NCI-H82 treated with DMSO at 0.1 percent for 48 hours (cell line): ENCODE measurements around the gene AK2.
"Not testable (repeated sequence)": the region's sequence is repeated elsewhere in the genome, so short reads cannot be mapped to it uniquely, and the experiment has no call there.

Experiments used
- DNase-seq: peaks from one replicate; lab custom pipeline; 2025; ENCODE audit not compliant: unreplicated experiment; lab: John Stamatoyannopoulos, UW

The AK2 gene

DNA sequence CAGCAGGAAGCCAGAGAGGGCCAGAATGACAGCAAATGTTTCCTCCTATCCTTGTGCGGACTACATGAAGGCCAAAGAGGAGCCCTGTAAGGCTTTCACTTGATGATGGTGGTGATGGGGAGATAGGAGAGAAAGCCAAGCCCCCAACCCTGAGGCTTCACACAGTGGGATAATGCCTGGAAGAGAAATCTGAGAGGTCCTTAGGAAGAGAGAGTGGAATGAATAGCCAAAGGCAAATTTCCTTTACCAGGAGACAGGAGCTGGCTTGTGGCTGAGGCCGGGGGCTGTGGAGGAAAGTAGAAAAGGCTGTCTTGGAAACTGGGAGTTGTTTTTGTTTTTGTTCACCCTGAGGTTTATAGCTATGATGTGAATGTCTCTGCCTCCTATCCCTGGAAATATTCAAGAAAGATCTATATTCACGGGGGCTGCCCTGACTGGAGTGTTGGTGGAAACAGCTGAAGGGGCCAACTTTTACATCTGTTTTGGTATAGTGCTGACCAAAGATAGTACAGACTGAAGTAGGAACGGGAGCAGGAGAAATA lies 59.1 kb downstream of the AK2 start:
- DNase-seq = no peak

DNA sequence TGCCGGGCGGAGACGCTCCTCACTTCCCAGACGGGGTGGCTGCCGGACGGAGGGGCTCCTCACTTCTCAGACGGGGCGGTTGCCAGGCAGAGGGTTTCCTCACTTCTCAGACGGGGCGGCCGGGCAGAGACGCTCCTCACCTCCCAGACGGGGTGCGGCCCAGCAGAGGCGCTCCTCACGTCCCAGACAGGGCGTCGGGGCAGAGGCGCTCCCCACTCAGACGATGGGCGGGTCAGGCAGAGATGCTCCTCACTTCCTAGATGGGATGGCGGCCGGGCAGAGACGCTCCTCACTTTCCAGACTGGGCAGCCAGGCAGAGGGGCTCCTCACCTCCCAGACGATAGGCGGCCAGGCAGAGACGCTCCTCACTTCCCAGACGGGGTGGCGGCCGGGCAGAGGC lies 61.6 kb downstream of the AK2 start:
- DNase-seq = not testable (repeated sequence)

DNA sequence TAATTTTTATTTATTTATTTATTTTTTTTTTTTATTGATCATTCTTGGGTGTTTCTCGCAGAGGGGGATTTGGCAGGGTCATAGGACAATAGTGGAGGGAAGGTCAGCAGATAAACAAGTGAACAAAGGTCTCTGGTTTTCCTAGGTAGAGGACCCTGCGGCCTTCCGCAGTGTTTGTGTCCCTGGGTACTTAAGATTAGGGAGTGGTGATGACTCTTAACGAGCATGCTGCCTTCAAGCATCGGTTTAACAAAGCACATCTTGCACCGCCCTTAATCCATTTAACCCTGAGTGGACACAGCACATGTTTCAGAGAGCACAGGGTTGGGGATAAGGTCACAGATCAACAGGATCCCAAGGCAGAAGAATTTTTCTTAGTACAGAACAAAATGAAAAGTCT lies 63.2 kb downstream of the AK2 start:
- DNase-seq = not testable (repeated sequence)

DNA sequence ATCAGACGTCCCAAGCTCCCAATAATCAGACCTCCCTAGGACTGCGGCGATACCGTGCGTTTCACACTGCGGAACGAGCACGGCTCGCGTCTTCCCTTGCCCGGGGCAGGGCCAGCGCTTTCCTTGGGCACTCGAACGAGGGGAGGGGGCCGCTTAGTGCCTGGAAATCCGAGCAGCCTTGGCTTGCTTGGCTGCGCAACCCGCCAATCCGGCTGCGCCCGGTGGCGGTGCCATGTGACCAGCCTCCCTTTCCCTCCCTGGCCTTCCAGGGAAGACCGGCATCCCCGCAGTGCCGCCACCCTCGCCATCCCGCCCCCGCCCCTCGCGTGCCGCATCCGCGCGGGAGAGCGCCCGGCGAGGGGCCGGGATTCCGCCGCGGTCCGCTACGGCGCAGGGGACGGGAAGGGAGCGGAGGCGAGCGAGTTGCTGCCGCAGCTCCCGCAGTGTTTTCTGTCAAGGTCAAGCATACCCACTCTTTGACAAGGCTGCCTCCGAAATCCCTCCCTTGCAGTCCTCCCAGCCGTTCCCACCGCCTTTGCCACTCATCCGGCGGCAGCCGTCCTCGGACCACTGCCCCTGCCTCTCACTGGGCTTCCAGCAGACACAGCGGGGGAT lies 63.8 kb downstream of the AK2 start:
- peak; percentile 51 for DNase-seq

DNA sequence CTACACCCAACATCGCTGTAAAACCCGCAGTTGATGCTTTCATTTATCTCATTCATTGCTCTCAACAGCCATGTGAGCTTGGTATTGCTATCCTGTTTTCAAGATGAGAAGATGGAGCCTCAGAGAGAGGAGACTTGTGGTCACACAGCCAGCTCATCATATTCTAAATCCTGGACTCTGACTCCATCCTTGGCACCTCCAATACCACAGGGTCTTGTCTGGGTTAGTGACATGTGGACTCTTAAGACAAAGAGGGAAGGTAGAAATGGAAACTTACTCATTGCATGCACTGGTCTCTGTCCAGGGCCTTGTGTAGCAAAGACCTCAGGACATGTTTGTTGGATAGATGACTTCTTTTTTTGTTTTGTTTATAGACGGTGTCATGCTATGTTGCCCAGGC lies 65.1 kb downstream of the AK2 start:
- no peak for DNase-seq

DNA sequence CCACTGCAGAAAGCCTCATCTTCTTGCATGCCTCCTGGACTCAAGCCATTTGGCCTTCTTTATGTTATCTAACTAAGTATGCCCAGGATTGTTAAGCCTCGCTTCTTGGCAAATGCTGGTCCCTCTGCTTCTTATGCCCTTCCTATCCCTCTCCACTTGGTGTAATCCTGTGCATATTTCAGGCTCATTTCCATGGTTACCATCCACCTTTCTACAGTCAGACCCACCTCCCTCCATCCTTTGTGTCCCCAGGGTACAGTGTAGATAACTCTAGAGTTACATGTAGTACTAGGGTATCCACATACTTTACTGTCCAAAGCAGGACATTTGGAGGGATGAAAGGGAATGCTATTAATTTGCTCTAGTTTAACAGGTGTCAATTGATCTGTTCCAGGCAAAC lies 65.5 kb downstream of the AK2 start:
- DNase-seq = no peak

DNA sequence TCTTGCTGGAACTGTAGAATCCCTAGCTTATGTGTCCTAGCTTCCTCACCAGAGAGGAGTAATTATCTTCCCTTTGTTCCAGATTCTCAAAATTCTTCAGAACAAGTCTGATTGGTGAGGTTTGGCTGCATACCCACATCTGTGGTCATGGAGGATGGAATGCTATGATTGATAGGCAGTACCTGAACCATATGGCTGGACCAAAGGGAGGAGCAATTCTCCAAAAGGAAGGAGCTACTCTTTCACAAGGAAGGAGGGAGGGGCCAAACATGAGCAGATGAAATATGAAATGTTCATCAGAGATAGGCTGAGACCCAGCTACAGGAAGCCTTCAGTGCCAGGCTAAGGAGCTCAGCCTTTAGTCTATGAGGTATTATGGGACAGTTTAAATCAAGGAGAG lies 67.1 kb downstream of the AK2 start:
- DNase-seq = no peak

DNA sequence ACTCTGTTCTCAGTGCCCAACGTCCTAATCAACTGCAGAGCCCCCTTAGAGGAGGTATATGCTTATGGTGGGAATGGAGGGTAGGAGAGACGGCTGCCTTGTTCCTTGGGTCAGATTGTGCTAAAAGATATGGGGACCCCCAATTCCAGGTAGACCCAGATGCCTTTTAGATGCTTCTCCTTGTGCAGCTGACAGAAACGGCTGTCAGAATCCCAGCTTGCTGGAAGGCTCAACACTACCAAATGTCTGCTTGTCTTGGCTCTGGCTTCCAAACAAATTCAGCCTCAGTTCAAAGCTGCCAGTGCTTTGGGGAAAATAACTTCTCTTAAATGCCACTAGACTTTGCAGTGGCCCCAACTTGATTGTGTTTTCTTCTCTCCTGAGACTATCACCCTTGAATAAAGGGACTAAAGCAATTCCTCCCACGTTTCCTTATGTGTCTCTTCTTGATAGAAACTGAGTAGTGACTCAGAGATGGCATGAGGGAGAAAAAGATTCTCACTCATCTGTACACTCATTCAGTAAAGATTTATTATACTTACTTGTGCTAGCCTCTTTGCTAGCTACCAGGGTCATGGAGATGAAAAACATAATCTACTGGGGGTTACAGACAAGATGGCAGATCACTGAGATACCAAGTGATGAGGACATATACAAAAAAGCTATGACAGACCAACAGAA lies 68.7 kb downstream of the AK2 start:
- no peak for DNase-seq

DNA sequence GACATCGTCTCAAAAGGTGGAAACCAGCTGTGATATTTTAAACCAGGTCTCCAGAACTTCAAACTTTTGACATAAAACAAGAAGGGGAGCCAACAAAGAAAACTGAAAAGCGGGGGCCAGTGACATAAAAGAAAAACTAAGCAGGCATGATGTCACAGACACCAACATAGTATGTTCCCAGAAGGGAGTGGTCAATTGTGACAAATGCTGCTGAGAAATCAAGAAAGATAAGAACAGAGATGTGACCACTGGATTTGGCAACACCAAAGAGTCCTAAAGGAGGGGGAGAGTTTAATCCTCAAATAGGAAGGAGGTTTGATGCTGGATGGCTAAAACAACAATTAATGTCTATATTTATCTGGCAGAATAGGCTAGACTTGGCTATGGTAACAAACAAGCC lies 69.8 kb downstream of the AK2 start:
- no peak for DNase-seq

DNA sequence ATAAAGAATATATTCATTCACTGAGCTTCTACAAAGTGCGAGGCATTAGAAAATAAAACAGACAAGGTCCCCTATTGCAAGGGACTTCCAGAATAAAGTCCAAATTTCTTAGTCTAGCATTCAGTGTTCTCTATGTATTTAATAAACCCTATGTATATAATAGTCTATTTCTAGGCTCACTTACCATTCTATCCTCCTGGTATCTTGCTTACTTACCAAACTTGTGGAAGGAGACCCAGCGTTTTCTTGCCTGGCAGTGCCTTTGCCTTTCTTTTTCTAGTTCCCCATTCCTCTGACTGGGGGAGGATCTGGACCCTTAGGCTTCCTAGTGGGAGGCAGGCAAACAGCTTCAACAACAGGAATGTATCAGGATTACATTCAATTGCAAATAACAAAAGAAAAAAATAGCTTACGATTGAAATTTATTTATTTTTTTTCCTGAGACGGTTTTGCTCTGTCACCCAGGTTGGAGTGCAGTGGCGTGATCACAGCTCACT lies 71.4 kb downstream of the AK2 start:
- no peak for DNase-seq

DNA sequence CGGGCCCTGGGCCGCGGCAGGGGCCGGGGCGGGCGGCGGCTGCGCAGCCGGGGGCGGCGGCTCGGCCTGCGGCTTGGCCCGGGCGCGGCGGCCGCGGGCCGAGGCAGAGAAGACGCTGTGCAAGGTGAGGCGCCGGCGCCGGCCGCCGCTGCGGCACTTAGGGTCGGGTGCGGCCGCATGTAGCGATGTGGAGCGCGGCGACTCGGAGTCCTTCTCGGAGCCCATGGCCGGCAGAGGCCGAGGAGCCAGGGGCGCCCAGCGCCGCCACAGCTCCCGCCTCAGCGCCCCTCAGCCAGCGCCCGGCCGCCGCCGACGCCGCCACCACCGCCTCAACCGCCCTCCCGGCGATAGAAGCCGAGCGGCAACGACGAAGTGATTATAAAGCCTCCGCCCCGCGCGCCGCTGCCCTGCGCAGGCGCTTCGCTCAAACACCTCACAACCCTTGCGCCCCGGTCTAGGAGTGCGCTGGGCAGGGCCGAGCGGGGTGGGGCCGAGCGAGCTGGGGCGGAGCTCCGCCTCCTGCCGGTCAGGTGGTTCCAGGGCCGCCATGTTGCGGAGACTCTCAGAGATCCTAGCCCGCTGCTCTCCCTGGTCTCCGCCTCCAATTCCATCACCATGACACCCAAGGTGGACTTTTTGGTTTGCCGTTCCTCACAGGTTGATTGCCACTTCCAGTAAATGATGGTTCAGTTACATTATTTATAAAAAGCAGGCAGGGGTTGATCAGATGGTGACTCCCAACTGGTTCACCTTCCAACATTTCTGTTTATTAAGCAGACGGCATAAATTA lies 72.0 kb downstream of the AK2 start, which contains the start of gene RNF19B:
TSS of gene RNF19B (minus strand) at position 349 of the 790 bp plus-strand sequence. CDS start at position 225, 124 bp downstream.
- peak; percentile 89 for DNase-seq

DNA sequence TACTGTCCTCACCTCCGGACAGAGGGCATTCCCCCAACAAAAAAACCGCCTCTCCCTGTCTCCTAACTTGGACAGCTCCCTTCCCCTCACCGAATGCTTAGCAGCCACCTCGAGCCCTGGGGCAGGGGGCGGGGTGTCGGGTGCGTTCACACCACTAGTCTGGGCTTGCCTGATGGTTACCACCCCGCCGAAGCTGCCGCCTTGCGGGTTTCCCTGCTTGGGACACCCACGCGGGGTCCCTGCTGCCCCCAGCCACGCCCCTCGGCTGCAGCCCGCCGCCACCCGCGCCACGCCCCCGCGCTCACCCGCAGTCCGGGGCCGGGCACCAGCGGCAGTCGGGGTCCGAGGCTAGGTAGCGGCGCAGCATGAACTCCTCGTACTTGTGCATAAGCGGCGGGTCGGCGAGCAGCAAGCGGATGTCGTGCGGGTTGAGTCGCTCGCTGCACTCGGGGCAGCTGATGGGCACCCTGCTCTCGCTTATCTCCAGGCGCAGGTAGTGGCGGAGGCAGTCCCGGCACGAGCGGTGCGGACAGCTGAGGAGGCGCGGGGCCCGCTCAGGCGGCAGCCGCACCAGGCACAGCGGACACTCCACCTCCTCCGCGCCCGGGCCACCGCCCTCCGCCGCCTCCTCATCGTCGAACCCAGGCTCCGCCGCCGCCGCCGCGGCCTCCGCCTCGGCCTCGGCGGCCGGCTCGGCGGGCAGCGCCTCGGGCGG lies 72.8 kb downstream of the AK2 start:
- no peak for DNase-seq

DNA sequence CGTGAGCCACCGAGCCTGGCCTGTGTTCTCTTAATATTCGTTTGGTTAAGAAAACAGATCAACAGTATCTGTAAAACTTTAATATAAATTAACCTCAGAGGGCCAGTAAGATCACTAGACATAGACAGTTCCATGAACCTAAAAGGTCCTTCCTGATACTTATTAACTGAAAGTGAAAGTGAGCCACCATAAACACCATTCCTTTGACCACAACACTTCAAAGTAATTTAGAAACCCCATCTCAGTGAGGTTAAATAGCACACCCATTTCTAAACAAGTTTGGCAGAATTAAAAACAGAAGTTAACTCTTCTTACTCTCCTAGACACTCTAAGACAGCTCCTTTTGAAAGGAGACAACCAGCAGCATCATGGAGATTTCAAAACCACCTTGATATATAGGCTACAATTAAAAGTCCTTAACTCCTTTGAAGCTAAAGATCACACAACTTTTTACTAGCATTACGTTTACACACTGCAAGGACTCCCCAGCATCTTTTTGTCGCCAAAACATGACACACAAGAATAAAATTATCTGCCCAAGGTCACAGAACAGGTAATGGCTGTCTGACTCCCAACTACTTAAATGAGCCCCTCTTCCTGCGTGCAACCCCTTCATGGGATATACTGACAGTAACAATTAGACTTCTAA lies 74.3 kb downstream of the AK2 start:
- no peak for DNase-seq

DNA sequence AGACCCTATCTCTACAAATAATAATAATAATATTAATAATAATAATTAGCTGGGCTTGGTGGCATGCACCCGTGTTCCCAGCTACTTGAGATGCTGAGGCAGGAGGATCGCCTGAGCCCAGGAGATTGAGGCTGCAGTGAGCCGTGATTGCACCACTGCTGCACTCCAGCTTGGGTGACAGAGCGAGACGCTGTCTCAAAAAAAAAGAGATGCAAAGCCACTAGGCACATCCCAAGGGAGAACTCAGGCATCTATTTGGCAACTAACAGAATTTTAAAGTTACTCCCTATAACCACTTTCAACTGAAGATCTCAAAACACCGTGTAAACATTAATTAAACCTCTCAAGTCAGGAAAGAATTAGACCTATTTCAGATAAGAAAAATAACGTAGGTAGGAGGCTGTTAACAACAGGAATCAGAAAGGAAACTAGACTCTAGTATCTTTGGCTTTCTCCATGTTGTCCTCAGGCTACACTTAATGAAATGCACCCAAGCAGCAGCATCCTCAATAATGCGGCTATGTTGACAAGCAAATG lies 75.8 kb downstream of the AK2 start:
- DNase-seq = no peak

DNA sequence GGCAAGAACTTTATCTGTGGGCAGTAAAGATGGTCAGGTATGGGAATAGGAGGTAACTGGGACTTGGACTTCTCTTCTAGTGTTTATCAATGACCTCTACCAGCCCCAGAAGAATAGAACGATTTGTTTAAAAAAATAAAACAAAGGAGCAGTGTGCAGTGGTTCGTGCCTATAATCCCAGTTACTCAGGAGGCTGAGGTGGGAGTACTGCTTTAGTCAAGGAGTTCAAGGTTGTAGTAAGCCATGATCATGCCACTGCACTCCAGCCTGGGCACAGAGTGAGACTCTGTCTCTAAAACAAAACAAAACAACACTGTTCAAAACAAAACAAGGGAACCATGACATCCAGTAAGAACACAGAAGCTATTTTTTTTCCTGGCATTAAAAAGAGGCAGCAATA lies 76.3 kb downstream of the AK2 start:
- DNase-seq = no peak

DNA sequence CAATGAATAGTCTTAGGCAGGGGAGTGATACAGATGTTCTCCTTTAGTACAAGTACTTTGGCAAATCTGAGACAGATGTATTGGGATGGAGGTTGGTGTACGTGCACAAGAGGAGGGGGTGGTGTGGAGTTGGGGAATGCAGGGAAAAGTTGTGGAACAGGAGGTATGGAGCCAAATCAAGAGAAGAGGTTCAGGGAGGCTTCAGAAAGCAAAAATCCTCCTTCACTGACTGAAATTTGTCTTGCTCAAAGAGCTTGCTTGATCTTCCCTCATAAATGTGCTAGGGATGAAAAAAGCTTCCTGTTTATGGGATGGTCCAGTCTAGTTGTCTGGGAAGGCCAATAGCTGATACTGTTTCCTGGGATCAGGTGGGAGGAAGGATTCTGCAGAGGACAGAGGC lies 77.9 kb downstream of the AK2 start:
- DNase-seq = no peak
